ENCODE measurements around the gene ACKR3. TPM values are rescaled to one million over a fixed set of nuclear protein-coding genes. Genes with fewer than 3 reads are reported as not detected.
A peak's percentile ranks its signal among the peaks of the same experiment; 100 is the strongest.

Gene ACKR3
- polyA plus RNA-seq, 1 donor = 92.9 TPM

DNA sequence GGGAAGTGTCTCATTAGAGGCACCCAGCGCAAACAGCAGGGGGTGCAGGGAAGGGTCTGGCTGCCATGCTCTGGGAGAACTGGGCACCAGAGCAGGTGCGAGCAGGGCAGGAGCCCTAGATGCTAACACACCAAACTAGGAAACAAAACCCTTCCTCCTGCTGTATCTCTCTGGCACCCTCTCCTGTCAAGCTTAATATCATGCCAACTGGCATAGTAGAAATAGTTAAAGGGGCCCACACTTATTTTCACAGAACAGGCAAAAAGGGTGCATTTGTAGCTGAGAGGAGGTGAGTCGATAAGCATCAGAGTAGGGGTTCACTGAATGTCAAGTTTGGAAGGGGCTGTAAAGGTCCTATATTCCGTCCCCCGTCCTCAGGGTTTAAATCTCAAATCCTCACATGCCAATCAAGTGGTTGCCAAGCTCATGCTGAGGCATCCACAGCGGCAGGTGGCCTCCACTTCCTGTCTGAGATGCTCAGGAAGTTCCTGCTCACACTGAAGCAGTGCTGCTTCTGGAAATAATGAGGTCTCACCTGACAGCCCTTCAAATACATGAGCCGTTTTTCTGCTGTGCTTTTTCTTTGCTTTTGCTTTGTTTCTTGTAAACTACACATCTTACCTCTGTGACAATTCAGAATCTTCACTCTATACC is 14.9 kb upstream of the ACKR3 start:
- Histone ChIP-seq H3K4me1 (ENCODE audit: control insufficient read depth, insufficient read depth, low read length) (peaks cover 26% of the 10 kb centered on the region), H3K27ac (ENCODE audit: low read length) (no peak overlapping the region), H3K36me3 (ENCODE audit: control insufficient read depth, insufficient read depth, low read length) (no peaks in the 10 kb centered on the region), H3K9me3 (ENCODE audit: control insufficient read depth, low read depth, low read length) (no peaks in the 10 kb centered on the region), H3K4me3 (ENCODE audit: low read length) (no peak overlapping the region), H3K27me3 (ENCODE audit: control insufficient read depth, insufficient read depth, low read length) (no peaks in the 10 kb centered on the region)
- DNase-seq = no peak
- no CpG with 5 or more reads among the region's 7 CpGs for WGBS (ENCODE audit: insufficient coverage, low lambda C conversion rate)

GRCh38 chr2:236555481-236555880 is 14.1 kb upstream of the ACKR3 start:
- Histone ChIP-seq H3K36me3 (ENCODE audit: control insufficient read depth, insufficient read depth, low read length) (no peaks in the 10 kb centered on the region), H3K27ac (ENCODE audit: low read length) (no peak overlapping the region), H3K4me3 (ENCODE audit: low read length) (no peak overlapping the region), H3K27me3 (ENCODE audit: control insufficient read depth, insufficient read depth, low read length) (no peaks in the 10 kb centered on the region), H3K9me3 (ENCODE audit: control insufficient read depth, low read depth, low read length) (no peaks in the 10 kb centered on the region), H3K4me1 (ENCODE audit: control insufficient read depth, insufficient read depth, low read length) (peaks cover 19% of the 10 kb centered on the region)
- no peak for DNase-seq
- no CpG with 5 or more reads among the region's 1 CpG for WGBS (ENCODE audit: insufficient coverage, low lambda C conversion rate)

GRCh38 chr2:236557306-236558030 is 12.2 kb upstream of the ACKR3 start:
- no peaks in the 10 kb centered on the region for H3K9me3 ChIP-seq (ENCODE audit: control insufficient read depth, low read depth, low read length)
- no peaks in the 10 kb centered on the region for H3K36me3 ChIP-seq (ENCODE audit: control insufficient read depth, insufficient read depth, low read length)
- peaks cover 8% of the 10 kb centered on the region for H3K4me1 ChIP-seq (ENCODE audit: control insufficient read depth, insufficient read depth, low read length)
- no peaks in the 10 kb centered on the region for H3K27me3 ChIP-seq (ENCODE audit: control insufficient read depth, insufficient read depth, low read length)
- 100% methylated on average over 1 of the region's 3 CpGs for WGBS (ENCODE audit: insufficient coverage, low lambda C conversion rate)
- no peak overlapping the region for H3K27ac ChIP-seq (ENCODE audit: low read length)
- no peak for DNase-seq
- no peak overlapping the region for H3K4me3 ChIP-seq (ENCODE audit: low read length)

- H3K4me1 ChIP-seq (ENCODE audit: control insufficient read depth, insufficient read depth, low read length) = peaks cover 10% of the 10 kb centered on the region
- WGBS (ENCODE audit: insufficient coverage, low lambda C conversion rate) = 90% methylated on average over 2 of the region's 11 CpGs
- no peaks in the 10 kb centered on the region for H3K36me3 ChIP-seq (ENCODE audit: control insufficient read depth, insufficient read depth, low read length)
- no peaks in the 10 kb centered on the region for H3K9me3 ChIP-seq (ENCODE audit: control insufficient read depth, low read depth, low read length)
- no peak overlapping the region for H3K4me3 ChIP-seq (ENCODE audit: low read length)
- no peak for DNase-seq
- no peak overlapping the region for H3K27ac ChIP-seq (ENCODE audit: low read length)
- H3K27me3 ChIP-seq (ENCODE audit: control insufficient read depth, insufficient read depth, low read length) = no peaks in the 10 kb centered on the region
Observed at GRCh38 chr2:236558036-236558435, 11.6 kb upstream of the ACKR3 start.

GRCh38 chr2:236558993-236559978 is 10.3 kb upstream of the ACKR3 start:
- no peak for DNase-seq
- Histone ChIP-seq H3K36me3 (ENCODE audit: control insufficient read depth, insufficient read depth, low read length) (no peaks in the 10 kb centered on the region), H3K4me3 (ENCODE audit: low read length) (no peak overlapping the region), H3K27ac (ENCODE audit: low read length) (no peak overlapping the region), H3K4me1 (ENCODE audit: control insufficient read depth, insufficient read depth, low read length) (peaks cover 12% of the 10 kb centered on the region), H3K9me3 (ENCODE audit: control insufficient read depth, low read depth, low read length) (no peaks in the 10 kb centered on the region), H3K27me3 (ENCODE audit: control insufficient read depth, insufficient read depth, low read length) (no peaks in the 10 kb centered on the region)
- 89% methylated on average over 6 of the region's 6 CpGs for WGBS (ENCODE audit: insufficient coverage, low lambda C conversion rate)

- DNase-seq = no peak
- H3K9me3 ChIP-seq (ENCODE audit: control insufficient read depth, low read depth, low read length) = no peaks in the 10 kb centered on the region
- H3K27ac ChIP-seq (ENCODE audit: low read length) = no peak overlapping the region
- peaks cover 35% of the 10 kb centered on the region for H3K4me1 ChIP-seq (ENCODE audit: control insufficient read depth, insufficient read depth, low read length)
- no peak overlapping the region for H3K4me3 ChIP-seq (ENCODE audit: low read length)
- WGBS (ENCODE audit: insufficient coverage, low lambda C conversion rate) = 94% methylated on average over 3 of the region's 3 CpGs
- H3K27me3 ChIP-seq (ENCODE audit: control insufficient read depth, insufficient read depth, low read length) = no peaks in the 10 kb centered on the region
- no peaks in the 10 kb centered on the region for H3K36me3 ChIP-seq (ENCODE audit: control insufficient read depth, insufficient read depth, low read length)
Observed at GRCh38 chr2:236561874-236562273, 7.8 kb upstream of the ACKR3 start.

DNA sequence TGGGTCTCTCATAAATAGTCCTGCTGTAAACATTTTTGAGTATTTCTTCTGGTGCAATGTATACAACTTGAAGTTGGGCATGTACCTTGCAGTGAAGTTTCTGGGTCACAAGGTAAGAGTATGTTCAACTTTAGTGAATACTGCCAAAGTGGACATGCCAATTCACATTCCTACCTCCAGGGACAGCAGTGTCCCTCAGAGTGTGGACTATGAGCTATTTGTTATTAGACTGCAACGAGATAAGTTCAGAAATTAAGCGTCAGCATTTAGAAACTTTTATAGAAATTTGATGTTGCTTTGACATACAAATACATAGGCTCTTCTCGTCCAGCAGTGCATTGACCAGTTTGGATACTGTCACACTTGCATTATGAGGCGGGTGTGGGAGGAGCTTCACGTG is 7.2 kb upstream of the ACKR3 start:
- Histone ChIP-seq H3K4me3 (ENCODE audit: low read length) (no peak overlapping the region), H3K36me3 (ENCODE audit: control insufficient read depth, insufficient read depth, low read length) (no peaks in the 10 kb centered on the region), H3K4me1 (ENCODE audit: control insufficient read depth, insufficient read depth, low read length) (peaks cover 39% of the 10 kb centered on the region), H3K27me3 (ENCODE audit: control insufficient read depth, insufficient read depth, low read length) (no peaks in the 10 kb centered on the region), H3K9me3 (ENCODE audit: control insufficient read depth, low read depth, low read length) (no peaks in the 10 kb centered on the region), H3K27ac (ENCODE audit: low read length) (peak overlapping the region; percentile 13)
- WGBS (ENCODE audit: insufficient coverage, low lambda C conversion rate) = no CpG with 5 or more reads among the region's 5 CpGs
- peak; percentile 56 to 58 for DNase-seq

DNA sequence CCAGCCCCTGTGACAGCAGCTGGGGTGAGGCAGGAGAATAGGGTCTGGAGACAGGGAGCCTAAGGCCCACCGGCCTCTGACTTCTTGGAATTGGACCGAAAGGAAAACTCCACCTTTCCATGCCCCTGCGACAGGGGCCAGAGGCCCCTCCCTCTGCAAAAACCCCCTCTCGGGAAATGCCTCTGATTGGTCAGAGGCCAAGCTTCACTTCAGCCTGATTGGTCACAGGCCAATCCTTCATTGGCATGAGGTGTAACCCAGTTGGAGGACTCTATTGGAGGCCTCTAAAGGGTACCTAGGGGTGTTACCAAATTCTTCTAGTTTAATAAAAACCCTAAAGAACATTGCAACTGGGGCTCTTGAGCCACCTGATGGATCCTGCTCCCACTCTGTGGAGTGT is 5.7 kb upstream of the ACKR3 start:
- Histone ChIP-seq H3K27ac (ENCODE audit: low read length) (peak overlapping the region; percentile 89), H3K36me3 (ENCODE audit: control insufficient read depth, insufficient read depth, low read length) (no peaks in the 10 kb centered on the region), H3K9me3 (ENCODE audit: control insufficient read depth, low read depth, low read length) (no peaks in the 10 kb centered on the region), H3K27me3 (ENCODE audit: control insufficient read depth, insufficient read depth, low read length) (no peaks in the 10 kb centered on the region), H3K4me3 (ENCODE audit: low read length) (no peak overlapping the region), H3K4me1 (ENCODE audit: control insufficient read depth, insufficient read depth, low read length) (peaks cover 39% of the 10 kb centered on the region)
- DNase-seq = no peak
- WGBS (ENCODE audit: insufficient coverage, low lambda C conversion rate) = no CpG with 5 or more reads among the region's 4 CpGs

DNA sequence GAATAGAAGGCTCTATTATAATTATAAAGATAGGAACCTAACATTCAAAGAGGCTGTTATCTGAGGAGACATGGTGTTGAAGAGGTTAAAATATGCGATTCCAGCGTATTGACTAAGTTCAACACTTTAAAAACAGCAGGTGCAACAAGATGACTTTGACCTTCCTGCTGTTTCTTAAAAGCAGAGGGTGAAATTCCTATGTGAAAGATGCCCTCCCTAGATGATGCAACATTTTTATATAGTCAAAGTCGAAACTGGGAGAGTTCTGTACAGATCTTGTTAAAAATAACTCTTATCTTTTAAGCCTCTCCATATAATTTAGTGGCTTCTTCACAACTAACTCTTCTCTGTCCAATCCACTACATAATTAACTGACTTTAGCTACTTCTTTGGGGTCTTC is 4.4 kb upstream of the ACKR3 start:
- peak overlapping the region; percentile 89 for H3K27ac ChIP-seq (ENCODE audit: low read length)

DNA sequence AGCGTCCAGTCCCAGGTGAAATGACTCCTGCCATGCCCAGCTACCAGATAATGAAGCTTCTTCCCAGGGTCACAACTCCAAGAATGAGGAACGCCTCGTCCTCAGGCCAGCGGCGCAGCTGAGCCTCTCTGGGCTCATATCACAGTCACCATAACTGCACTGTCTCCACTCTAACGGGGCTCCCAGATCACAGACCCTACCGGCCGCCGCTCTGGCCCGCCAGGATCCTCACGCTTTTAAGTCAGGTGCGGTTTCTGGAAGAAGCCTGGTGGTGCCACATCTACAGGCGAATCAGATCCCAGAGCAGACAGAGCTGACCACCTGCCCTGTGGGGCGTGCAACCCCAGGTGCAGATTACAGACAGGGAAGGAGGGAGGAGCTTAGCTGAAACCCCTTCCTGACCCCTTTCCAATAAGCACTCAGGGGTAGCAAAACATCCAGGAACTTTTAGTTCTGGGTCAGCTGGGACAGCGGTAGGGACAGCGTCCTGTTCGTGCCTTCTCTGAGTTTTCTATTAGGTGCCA is 3.7 kb upstream of the ACKR3 start:
- H3K27me3 ChIP-seq (ENCODE audit: control insufficient read depth, insufficient read depth, low read length) = no peaks in the 10 kb centered on the region
- H3K27ac ChIP-seq (ENCODE audit: low read length) = peak overlapping the region; percentile 89
- H3K4me1 ChIP-seq (ENCODE audit: control insufficient read depth, insufficient read depth, low read length) = peaks cover 39% of the 10 kb centered on the region
- H3K9me3 ChIP-seq (ENCODE audit: control insufficient read depth, low read depth, low read length) = no peaks in the 10 kb centered on the region
- peak overlapping the region; percentile 16 for H3K4me3 ChIP-seq (ENCODE audit: low read length)
- H3K36me3 ChIP-seq (ENCODE audit: control insufficient read depth, insufficient read depth, low read length) = no peaks in the 10 kb centered on the region
- DNase-seq = peak in 1 of 2 donors; percentile 39
- 100% methylated on average over 1 of the region's 17 CpGs for WGBS (ENCODE audit: insufficient coverage, low lambda C conversion rate)

More for the DNA sequence above, 4.4 kb upstream of the ACKR3 start:
- Histone ChIP-seq H3K9me3 (ENCODE audit: control insufficient read depth, low read depth, low read length) (no peaks in the 10 kb centered on the region), H3K36me3 (ENCODE audit: control insufficient read depth, insufficient read depth, low read length) (no peaks in the 10 kb centered on the region), H3K27me3 (ENCODE audit: control insufficient read depth, insufficient read depth, low read length) (no peaks in the 10 kb centered on the region), H3K4me3 (ENCODE audit: low read length) (no peak overlapping the region), H3K4me1 (ENCODE audit: control insufficient read depth, insufficient read depth, low read length) (peaks cover 39% of the 10 kb centered on the region)
- peak; percentile 58 to 84 for DNase-seq
- 0% methylated on average over 1 of the region's 3 CpGs for WGBS (ENCODE audit: insufficient coverage, low lambda C conversion rate)
